HFF-Myc (cell line): ENCODE results near the gene UBD.
A peak's percentile ranks its signal among the peaks of the same experiment; 100 is the strongest.

Experiments
- DNase-seq: peaks from one replicate; pipeline ENCODE4 v3.0.0-alpha.2; 2011; ENCODE audit warnings: low read depth; ENCODE audit errors: extremely low read depth
- H3K4me3 ChIP-seq: replicated peaks from 2 replicates; pipeline ENCODE4 v1.5.1; 2011; ENCODE audit warnings: low read depth, mild to moderate bottlenecking, control low read depth, low read length
- CTCF ChIP-seq: IDR thresholded peaks from 2 replicates; pipeline ENCODE4 v1.5.1; 2012; ENCODE audit warnings: mild to moderate bottlenecking, low read depth, low read length, control low read depth; ENCODE audit errors: missing control alignments

Gene UBD

DNA sequence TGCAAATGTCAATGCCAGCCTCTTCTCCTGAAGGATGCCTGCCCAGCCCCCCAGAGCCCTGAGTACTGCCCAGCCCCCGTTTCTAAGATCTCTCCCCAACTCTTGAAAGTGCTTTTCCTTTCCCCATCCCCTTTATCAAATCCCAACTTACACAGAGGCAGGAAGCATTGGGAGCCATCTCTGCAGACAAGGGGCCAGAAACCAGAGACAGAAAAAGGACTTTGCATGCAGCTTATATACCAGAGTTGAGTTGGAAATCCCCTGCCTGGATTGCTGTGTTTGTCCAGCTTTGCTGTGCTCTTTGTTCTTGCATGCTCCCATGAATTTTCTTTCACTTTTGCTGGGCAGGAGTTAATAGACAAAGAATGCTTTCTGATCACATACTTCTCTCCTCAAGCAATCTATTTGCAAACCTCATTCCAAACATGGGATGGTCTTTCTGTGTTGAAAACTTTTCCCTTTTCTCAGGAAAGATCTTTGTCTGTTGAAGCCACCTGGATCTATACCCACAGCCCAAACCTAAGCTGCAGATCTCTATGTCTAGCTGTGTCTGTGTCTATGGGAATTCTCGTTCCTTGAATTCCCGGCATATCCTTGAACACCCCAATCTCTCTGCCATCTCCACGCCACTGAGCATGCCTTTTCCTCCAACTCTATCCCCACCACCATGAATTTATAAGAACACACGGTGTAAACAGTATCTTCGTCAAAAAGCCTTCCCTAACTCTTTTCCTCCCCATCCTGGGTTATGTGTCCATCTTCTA is at the start of gene UBD:
UBD (minus strand) TSS at position 209 of the 764 bp plus-strand sequence; CDS start at position 178, 31 bp downstream.
- no peak for TF ChIP-seq CTCF
- no peak within 1 kb of the TSS for H3K4me3 ChIP-seq
- no peak for DNase-seq

GRCh38 chr6:29608131-29608530 is 48.6 kb upstream of the UBD start:
- H3K4me3 ChIP-seq: no peak overlapping the region
- TF ChIP-seq CTCF: no peak
- no peak for DNase-seq

GRCh38 chr6:29603930-29604329 is 44.4 kb upstream of the UBD start:
- no peak for DNase-seq
- no peak for TF ChIP-seq CTCF
- no peak overlapping the region for H3K4me3 ChIP-seq

GRCh38 chr6:29603456-29603855 is 43.9 kb upstream of the UBD start:
- DNase-seq: no peak
- H3K4me3 ChIP-seq: no peak overlapping the region
- no peak for TF ChIP-seq CTCF

- DNase-seq: no peak
- TF ChIP-seq CTCF: peak; percentile 30
- no peak overlapping the region for H3K4me3 ChIP-seq
These were observed 43.2 kb upstream of the UBD start for GRCh38 chr6:29602564-29603361.

DNA sequence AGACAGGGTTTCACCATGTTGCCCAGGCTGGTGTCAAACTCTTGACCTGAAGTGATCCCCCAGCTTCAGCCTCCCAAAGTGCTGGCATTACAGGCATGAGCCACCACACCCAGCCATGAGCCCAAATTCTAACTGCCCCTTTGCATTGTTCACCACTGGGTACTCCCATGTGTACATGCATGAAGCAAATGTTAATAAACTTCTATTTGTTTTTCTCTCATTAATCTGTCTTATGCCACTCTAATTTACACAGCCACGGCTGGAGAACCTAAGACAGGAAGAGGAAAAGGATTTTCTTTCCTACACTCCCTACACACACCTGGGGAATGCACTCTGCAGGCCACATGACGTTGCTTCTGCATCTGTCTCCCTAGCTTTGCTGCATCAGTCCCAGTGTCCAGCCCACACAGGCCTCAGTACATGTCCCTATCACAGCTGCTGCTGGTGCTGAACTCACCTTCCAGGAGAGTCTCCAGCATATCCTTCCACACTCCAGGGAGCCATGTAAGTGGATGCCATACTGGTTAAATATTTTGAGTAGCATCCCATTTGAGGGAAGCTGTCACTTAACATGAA is 38.7 kb upstream of the UBD start:
- H3K4me3 ChIP-seq: no peak overlapping the region
- DNase-seq: no peak
- TF ChIP-seq CTCF: no peak
